HEK293 (cell line): Measurements from ENCODE around the gene TRIM61.

Source experiments
- CTCF ChIA-PET: fragments of 350-600 bp; formaldehyde crosslinking; extraction: SDS; loops from one replicate; lab custom pipeline; 2021; ENCODE audit warnings: antibody characterized with exemption; lab: Yijun Ruan, JAX
- POLR2A ChIA-PET: fragments of 300-600 bp; formaldehyde crosslinking; extraction: SDS; loops from one replicate; lab custom pipeline; 2020; ENCODE audit warnings: antibody characterized with exemption, inconsistent platforms; lab: Yijun Ruan, JAX
- H3K27ac ChIP-seq: fragments of 200-500 bp; sonication (Bioruptor generic); 2 replicates; pipeline ENCODE4 v1.5.1; 2014; ENCODE audit warnings: low read depth, low read length, control low read depth, inconsistent platforms; ENCODE audit errors: extremely low read depth
- H3K36me3 ChIP-seq, 2 experiments: fragments of 200-500 bp in 1 of 2; sonication (Bioruptor generic) in 1 of 2; 1 replicate in 1 of 2; 2 replicates in 1 of 2; pipeline ENCODE4 v1.5.1; 2014 to 2017; ENCODE audit warnings: inconsistent platforms in 2 of 2, low read length in 2 of 2; ENCODE audit not compliant: control insufficient read depth in 2 of 2, insufficient read depth in 1 of 2
- H3K4me1 ChIP-seq: fragments of 200-500 bp; sonication (Bioruptor generic); 2 replicates; pipeline ENCODE4 v1.5.1; 2014; ENCODE audit warnings: mild to moderate bottlenecking, low read length, inconsistent platforms; ENCODE audit not compliant: control insufficient read depth, insufficient read depth
- H3K4me3 ChIP-seq: 2 replicates; pipeline ENCODE4 v1.5.1; 2011; ENCODE audit warnings: low read depth, mild to moderate bottlenecking, control low read depth, low read length, moderate library complexity
- H3K9me3 ChIP-seq: fragments of 200-500 bp; sonication (Bioruptor generic); 2 replicates; pipeline ENCODE4 v1.5.1; 2014; ENCODE audit warnings: low read depth, low read length, inconsistent platforms; ENCODE audit not compliant: control insufficient read depth, insufficient read depth
- EGR2 ChIP-seq: fragments of 450-650 bp; formaldehyde crosslinking; IDR thresholded peaks from 2 replicates; pipeline ENCODE4 v1.5.1; 2016; ENCODE audit warnings: low read depth, missing biosample characterization, missing genetic modification characterization
- GFI1B ChIP-seq: fragments of 450-650 bp; formaldehyde crosslinking; IDR thresholded peaks from 2 replicates; pipeline ENCODE4 v1.5.1; 2016; ENCODE audit warnings: missing biosample characterization, missing genetic modification characterization
- INSM2 ChIP-seq: fragments of 450-650 bp; formaldehyde crosslinking; IDR thresholded peaks from 2 replicates; pipeline ENCODE4 v1.5.1; 2016; ENCODE audit warnings: missing biosample characterization, missing genetic modification characterization
- KLF16 ChIP-seq: fragments of 450-650 bp; formaldehyde crosslinking; IDR thresholded peaks from 2 replicates; pipeline ENCODE4 v1.5.1; 2017; ENCODE audit warnings: missing biosample characterization, missing genetic modification characterization
- ZBTB1 ChIP-seq: fragments of 450-650 bp; formaldehyde crosslinking; IDR thresholded peaks from 2 replicates; pipeline ENCODE4 v1.5.1; 2016; ENCODE audit warnings: missing biosample characterization, missing genetic modification characterization
- ZBTB7A ChIP-seq: fragments of 450-650 bp; formaldehyde crosslinking; IDR thresholded peaks from 2 replicates; pipeline ENCODE4 v1.5.1; 2016; ENCODE audit warnings: low read depth, missing biosample characterization, missing genetic modification characterization
- ZEB2 ChIP-seq: fragments of 450-650 bp; formaldehyde crosslinking; IDR thresholded peaks from 2 replicates; pipeline ENCODE4 v1.5.1; 2016; ENCODE audit warnings: missing biosample characterization, missing genetic modification characterization
- ZFP3 ChIP-seq: fragments of 450-650 bp; formaldehyde crosslinking; IDR thresholded peaks from 2 replicates; pipeline ENCODE4 v1.5.1; 2016; ENCODE audit warnings: low read depth, missing biosample characterization, missing genetic modification characterization
- ZNF148 ChIP-seq: fragments of 450-650 bp; formaldehyde crosslinking; IDR thresholded peaks from 2 replicates; pipeline ENCODE4 v1.5.0; 2017; ENCODE audit warnings: missing biosample characterization, missing genetic modification characterization, borderline replicate concordance
- ZNF18 ChIP-seq: fragments of 450-650 bp; formaldehyde crosslinking; IDR thresholded peaks from 2 replicates; pipeline ENCODE4 v1.5.1; 2016; ENCODE audit warnings: missing biosample characterization, missing genetic modification characterization
- ZNF354C ChIP-seq: fragments of 450-650 bp; formaldehyde crosslinking; IDR thresholded peaks from 2 replicates; pipeline ENCODE4 v1.5.1; 2016; ENCODE audit warnings: missing biosample characterization, missing genetic modification characterization, low read depth, borderline replicate concordance
- ZNF398 ChIP-seq: fragments of 450-650 bp; formaldehyde crosslinking; IDR thresholded peaks from 2 replicates; pipeline ENCODE4 v1.5.1; 2017; ENCODE audit warnings: missing biosample characterization, missing genetic modification characterization
- ZNF426 ChIP-seq: fragments of 450-650 bp; formaldehyde crosslinking; IDR thresholded peaks from 2 replicates; pipeline ENCODE4 v1.5.1; 2017; ENCODE audit warnings: missing biosample characterization, missing genetic modification characterization, mild to moderate bottlenecking, inconsistent platforms, moderate library complexity
- ZNF433 ChIP-seq: fragments of 450-650 bp; formaldehyde crosslinking; IDR thresholded peaks from 2 replicates; pipeline ENCODE4 v1.5.1; 2016; ENCODE audit warnings: missing biosample characterization, missing genetic modification characterization, low read depth
- ZNF544 ChIP-seq: fragments of 450-650 bp; formaldehyde crosslinking; IDR thresholded peaks from 2 replicates; pipeline ENCODE4 v1.5.0; 2017; ENCODE audit warnings: missing biosample characterization, missing genetic modification characterization
- ZNF555 ChIP-seq: fragments of 450-650 bp; formaldehyde crosslinking; conservative IDR thresholded peaks from 2 replicates; pipeline ENCODE4 v1.5.1; 2017; ENCODE audit warnings: missing biosample characterization, mild to moderate bottlenecking, missing genetic modification characterization, inconsistent platforms
- ZNF580 ChIP-seq: fragments of 450-650 bp; formaldehyde crosslinking; IDR thresholded peaks from 2 replicates; pipeline ENCODE4 v1.5.1; 2016; ENCODE audit warnings: missing biosample characterization, missing genetic modification characterization
- ZNF596 ChIP-seq: fragments of 450-650 bp; IDR thresholded peaks from 2 replicates; pipeline ENCODE4 v1.5.0; 2018; ENCODE audit warnings: missing biosample characterization, mild to moderate bottlenecking, missing genetic modification characterization, moderate library complexity
- ZNF785 ChIP-seq: fragments of 450-650 bp; formaldehyde crosslinking; IDR thresholded peaks from 2 replicates; pipeline ENCODE4 v1.5.1; 2016; ENCODE audit warnings: missing biosample characterization, missing genetic modification characterization
- TF ChIP-seq, protein P1 (sequence below): fragments of 450-650 bp; formaldehyde crosslinking; IDR thresholded peaks from 2 replicates; pipeline ENCODE4 v1.5.1; 2016; ENCODE audit warnings: missing biosample characterization, missing genetic modification characterization
- TF ChIP-seq, protein P2 (sequence below): fragments of 450-650 bp; formaldehyde crosslinking; conservative IDR thresholded peaks from 2 replicates; pipeline ENCODE4 v1.5.1; 2016; ENCODE audit warnings: low read depth, missing biosample characterization, missing genetic modification characterization

TRIM61 gene

DNA sequence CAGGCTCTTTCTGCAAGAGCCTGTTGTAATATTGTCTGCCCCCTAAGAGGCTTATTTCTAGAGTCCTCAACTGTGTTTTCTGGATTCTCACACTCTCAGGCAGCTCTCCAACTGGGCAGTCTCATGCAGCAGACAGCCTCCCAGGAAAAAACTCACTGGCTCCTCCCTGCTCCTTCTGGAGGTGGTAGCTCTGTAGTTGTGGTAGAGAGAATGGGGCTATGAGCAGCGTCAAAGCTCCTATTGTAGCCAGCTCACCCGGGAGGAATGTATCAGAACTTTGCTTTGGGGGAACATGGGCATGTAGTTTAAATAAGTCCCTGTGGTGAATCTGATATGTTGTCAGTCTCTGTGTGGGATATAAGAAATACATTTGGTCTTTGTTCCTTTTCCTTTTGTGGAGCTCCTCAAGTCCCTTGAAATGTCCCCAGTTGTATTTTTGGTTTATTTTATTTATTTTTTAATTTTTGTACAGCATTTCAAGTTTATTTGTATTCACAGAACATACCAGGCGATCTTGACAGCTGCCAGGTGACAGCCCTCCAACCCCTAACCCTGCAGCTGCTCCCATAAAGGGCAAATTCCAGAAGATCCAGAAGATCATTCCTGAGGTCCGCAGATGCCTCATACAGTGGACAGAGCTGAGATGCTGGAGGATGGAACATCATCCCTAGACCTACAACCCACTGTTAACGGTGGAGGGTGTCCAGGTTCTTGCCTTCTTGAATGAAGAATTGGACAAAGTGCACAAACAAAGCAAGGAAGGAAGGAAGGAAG is 45.7 kb downstream of the TRIM61 start:
- TF ChIP-seq ZBTB1 (tag by site-specific recombination) (no peak), ZNF354C (tag by site-specific recombination) (no peak), ZNF555 (tag by site-specific recombination) (no peak), ZNF596 (tag by site-specific recombination) (no peak), ZNF426 (tag by site-specific recombination) (no peak), GFI1B (no peak), ZEB2 (tag by site-specific recombination) (no peak), EGR2 (tag by site-specific recombination) (no peak), INSM2 (no peak), ZNF398 (tag by site-specific recombination) (no peak), ZNF544 (no peak), KLF16 (tag by site-specific recombination) (no peak), ZNF580 (no peak)
- TF ChIP-seq, protein P1, sequence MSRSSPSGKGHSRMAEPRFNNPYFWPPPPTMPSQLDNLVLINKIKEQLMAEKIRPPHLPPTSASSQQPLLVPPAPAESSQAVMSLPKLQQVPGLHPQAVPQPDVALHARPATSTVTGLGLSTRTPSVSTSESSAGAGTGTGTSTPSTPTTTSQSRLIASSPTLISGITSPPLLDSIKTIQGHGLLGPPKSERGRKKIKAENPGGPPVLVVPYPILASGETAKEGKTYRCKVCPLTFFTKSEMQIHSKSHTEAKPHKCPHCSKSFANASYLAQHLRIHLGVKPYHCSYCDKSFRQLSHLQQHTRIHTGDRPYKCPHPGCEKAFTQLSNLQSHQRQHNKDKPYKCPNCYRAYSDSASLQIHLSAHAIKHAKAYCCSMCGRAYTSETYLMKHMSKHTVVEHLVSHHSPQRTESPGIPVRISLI = no peak
- no peak overlapping the region for H3K27ac ChIP-seq
- ChIA-PET POLR2A (no interaction called here), CTCF (interaction anchor here (0.6 kb wide), 1 partner anchor 150 kb away, joined by 4 read pairs; no protein-coding TSS in a partner anchor)
- no peaks in the 10 kb centered on the region for H3K9me3 ChIP-seq
- no peaks in the 10 kb centered on the region for H3K4me1 ChIP-seq
- H3K4me3 ChIP-seq = no peak overlapping the region
- no peaks in the 10 kb centered on the region for H3K36me3 ChIP-seq

GRCh38 chr4:164930647-164931046 is 46.8 kb downstream of the TRIM61 start:
- Histone ChIP-seq H3K4me3 (no peak overlapping the region), H3K4me1 (no peaks in the 10 kb centered on the region), H3K27ac (no peak overlapping the region), H3K9me3 (no peaks in the 10 kb centered on the region), H3K36me3 (no peaks in the 10 kb centered on the region)
- ChIA-PET POLR2A (no interaction called here), CTCF (interaction anchor here (0.7 kb wide), 1 partner anchor 111 kb away, joined by 3 read pairs; no protein-coding TSS in a partner anchor)
- TF ChIP-seq ZNF580 (no peak), ZNF148 (tag by site-specific recombination) (no peak), ZNF18 (tag by site-specific recombination) (no peak), ZFP3 (tag by site-specific recombination) (no peak), ZBTB7A (no peak), ZNF433 (tag by site-specific recombination) (no peak), ZNF785 (no peak), ZNF426 (tag by site-specific recombination) (no peak)
- TF ChIP-seq, protein P2, sequence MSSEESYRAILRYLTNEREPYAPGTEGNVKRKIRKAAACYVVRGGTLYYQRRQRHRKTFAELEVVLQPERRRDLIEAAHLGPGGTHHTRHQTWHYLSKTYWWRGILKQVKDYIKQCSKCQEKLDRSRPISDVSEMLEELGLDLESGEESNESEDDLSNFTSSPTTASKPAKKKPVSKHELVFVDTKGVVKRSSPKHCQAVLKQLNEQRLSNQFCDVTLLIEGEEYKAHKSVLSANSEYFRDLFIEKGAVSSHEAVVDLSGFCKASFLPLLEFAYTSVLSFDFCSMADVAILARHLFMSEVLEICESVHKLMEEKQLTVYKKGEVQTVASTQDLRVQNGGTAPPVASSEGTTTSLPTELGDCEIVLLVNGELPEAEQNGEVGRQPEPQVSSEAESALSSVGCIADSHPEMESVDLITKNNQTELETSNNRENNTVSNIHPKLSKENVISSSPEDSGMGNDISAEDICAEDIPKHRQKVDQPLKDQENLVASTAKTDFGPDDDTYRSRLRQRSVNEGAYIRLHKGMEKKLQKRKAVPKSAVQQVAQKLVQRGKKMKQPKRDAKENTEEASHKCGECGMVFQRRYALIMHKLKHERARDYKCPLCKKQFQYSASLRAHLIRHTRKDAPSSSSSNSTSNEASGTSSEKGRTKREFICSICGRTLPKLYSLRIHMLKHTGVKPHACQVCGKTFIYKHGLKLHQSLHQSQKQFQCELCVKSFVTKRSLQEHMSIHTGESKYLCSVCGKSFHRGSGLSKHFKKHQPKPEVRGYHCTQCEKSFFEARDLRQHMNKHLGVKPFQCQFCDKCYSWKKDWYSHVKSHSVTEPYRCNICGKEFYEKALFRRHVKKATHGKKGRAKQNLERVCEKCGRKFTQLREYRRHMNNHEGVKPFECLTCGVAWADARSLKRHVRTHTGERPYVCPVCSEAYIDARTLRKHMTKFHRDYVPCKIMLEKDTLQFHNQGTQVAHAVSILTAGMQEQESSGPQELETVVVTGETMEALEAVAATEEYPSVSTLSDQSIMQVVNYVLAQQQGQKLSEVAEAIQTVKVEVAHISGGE (tag by site-specific recombination) = no peak
